ENCODE measurements around the gene ZDHHC21. TPM values are rescaled to one million over a fixed set of nuclear protein-coding genes. Genes with fewer than 3 reads are reported as not detected.

Gene ZDHHC21
- total RNA-seq, 1 experiment from 2014 or later = 3.4 TPM

- ATAC-seq = no peak
- in situ Hi-C loops (cut with HindIII; ENCODE audit: low pct_unique_long_range_greater_than_20kb, low sequenced_read_pairs) = no loop called here
- POLR2A ChIA-PET = no interaction called here
Measured at GRCh38 chr9:14723301-14723700, 30.1 kb upstream of the ZDHHC21 start.

GRCh38 chr9:14722391-14723035 is 29.3 kb upstream of the ZDHHC21 start, which contains the start of gene CER1:
Gene CER1 (minus strand): TSS chr9:14722733. CDS start chr9:14722672, 61 bp downstream.
- intact Hi-C loops (cut with micrococcal nuclease; ENCODE audit: unreplicated experiment) = no loop called here
- ATAC-seq = no peak

More at GRCh38 chr9:14723301-14723700, 30.1 kb upstream of the ZDHHC21 start:
- no peak overlapping the region for H3K27ac ChIP-seq (ENCODE audit: low read length)
- H3K27me3 ChIP-seq (ENCODE audit: control insufficient read depth, insufficient read depth, low read length) = no peaks in the 10 kb centered on the region
- no peaks in the 10 kb centered on the region for H3K9me3 ChIP-seq (ENCODE audit: control insufficient read depth, insufficient read depth, low read depth, low read length)
- intact Hi-C loops (cut with micrococcal nuclease; ENCODE audit: unreplicated experiment) = no loop called here
- no peak for DNase-seq (ENCODE audit: low read depth, low spot score)
- no peak overlapping the region for H3K4me3 ChIP-seq (ENCODE audit: low read depth in 2 of 2, low read length in 2 of 2)
- H3K36me3 ChIP-seq (ENCODE audit: control insufficient read depth, insufficient read depth, low read length) = no peaks in the 10 kb centered on the region
- no peaks in the 10 kb centered on the region for H3K4me1 ChIP-seq (ENCODE audit: control insufficient read depth, insufficient read depth, low read length)
- CTCF ChIA-PET = no interaction called here
- no peak for TF ChIP-seq REST (IDR thresholded peaks at IDR 0.05; ENCODE audit: insufficient read depth in 1 of 2, low read depth in 2 of 2, low read length in 1 of 2)
- no peak for TF ChIP-seq CTCF (IDR thresholded peaks at IDR 0.05)
- TF ChIP-seq TCF7L2 (IDR thresholded peaks at IDR 0.05; ENCODE audit: low read depth, low read length) = no peak
- no peak for TF ChIP-seq SIN3A (IDR thresholded peaks at IDR 0.05; ENCODE audit: borderline replicate concordance, insufficient read depth, low read depth, low read length)
- no peak for TF ChIP-seq POLR2AphosphoS5 (IDR thresholded peaks at IDR 0.05; ENCODE audit: low read depth, low read length)
- BruUV-seq (replicated peaks) = no TSS peak

More at GRCh38 chr9:14722391-14723035, 29.3 kb upstream of the ZDHHC21 start, which contains the start of gene CER1:
- Histone ChIP-seq H3K27ac (ENCODE audit: low read length) (no peak within 1 kb of the TSS), H3K4me1 (ENCODE audit: control insufficient read depth, insufficient read depth, low read length) (no peaks in the 10 kb centered on the region), H3K4me3 (ENCODE audit: low read depth in 2 of 2, low read length in 2 of 2) (no peak within 1 kb of the TSS), H3K9me3 (ENCODE audit: control insufficient read depth, insufficient read depth, low read depth, low read length) (no peaks in the 10 kb centered on the region), H3K27me3 (ENCODE audit: control insufficient read depth, insufficient read depth, low read length) (no peaks in the 10 kb centered on the region), H3K36me3 (ENCODE audit: control insufficient read depth, insufficient read depth, low read length) (no peaks in the 10 kb centered on the region)
- ChIA-PET POLR2A (no interaction called here), CTCF (no interaction called here)
- TF ChIP-seq POLR2AphosphoS5 (IDR thresholded peaks at IDR 0.05; ENCODE audit: low read depth, low read length) = no peak
- no peak for TF ChIP-seq TCF7L2 (IDR thresholded peaks at IDR 0.05; ENCODE audit: low read depth, low read length)
- no peak for TF ChIP-seq CTCF (IDR thresholded peaks at IDR 0.05)
- no peak for TF ChIP-seq REST (IDR thresholded peaks at IDR 0.05; ENCODE audit: insufficient read depth in 1 of 2, low read depth in 2 of 2, low read length in 1 of 2)
- TF ChIP-seq SIN3A (IDR thresholded peaks at IDR 0.05; ENCODE audit: borderline replicate concordance, insufficient read depth, low read depth, low read length) = no peak
- DNase-seq (ENCODE audit: low read depth, low spot score) = no peak
- no TSS peak for BruUV-seq (replicated peaks)
- in situ Hi-C loops (cut with HindIII; ENCODE audit: low pct_unique_long_range_greater_than_20kb, low sequenced_read_pairs) = no loop called here

Measured in Panc1 (cell line).